Germinal center (tissue), 1 donor: ENCODE measurements around the gene UBE2N.

ENCODE experiments used
- DNase-seq: peaks from one replicate; pipeline ENCODE4 v3.0.0; 2012; ENCODE audit warnings: mixed read lengths, low spot score

The UBE2N gene, protein sequence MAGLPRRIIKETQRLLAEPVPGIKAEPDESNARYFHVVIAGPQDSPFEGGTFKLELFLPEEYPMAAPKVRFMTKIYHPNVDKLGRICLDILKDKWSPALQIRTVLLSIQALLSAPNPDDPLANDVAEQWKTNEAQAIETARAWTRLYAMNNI

DNA sequence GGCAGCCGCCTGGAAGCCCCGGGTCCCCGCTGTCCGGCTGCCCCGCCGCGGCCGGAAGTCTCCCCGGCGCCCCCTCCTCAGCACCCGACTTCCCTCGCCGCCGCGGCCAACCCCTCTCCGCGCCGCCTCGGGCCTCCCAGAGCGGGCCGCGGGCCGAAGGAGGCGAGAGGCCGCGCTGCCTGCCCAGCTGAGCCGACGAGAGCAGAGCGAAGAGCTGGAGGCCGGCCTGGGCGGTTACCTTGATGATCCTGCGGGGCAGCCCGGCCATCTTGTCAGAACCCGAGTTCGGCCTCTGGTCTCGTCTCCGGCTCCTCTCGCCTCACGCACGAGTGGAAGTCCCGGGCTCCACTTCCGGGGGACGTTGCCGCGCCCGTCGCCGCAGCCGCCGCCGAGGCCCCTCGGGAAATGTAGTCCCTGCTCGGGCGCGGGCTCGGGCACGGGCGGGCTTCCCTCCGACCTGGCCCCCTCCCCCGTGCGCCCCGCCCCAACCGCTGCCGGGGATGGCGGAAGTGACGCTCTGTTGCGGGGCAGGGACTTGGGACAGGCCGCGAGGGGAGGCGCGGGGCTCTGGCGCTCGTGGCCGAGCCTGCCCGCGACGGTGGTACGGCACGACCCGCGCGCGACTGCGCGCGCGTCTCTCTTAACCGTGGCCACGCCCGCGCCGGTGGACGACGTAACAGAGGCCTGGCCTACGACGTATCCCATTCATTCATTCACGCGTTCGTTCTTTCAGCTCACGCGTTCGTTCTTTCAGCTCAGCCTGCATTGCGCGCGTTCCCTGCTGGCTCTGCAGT, at the start of gene UBE2N:
UBE2N (minus strand) TSS at position 331 of the 794 bp plus-strand sequence; CDS start at position 268, 63 bp downstream.
- peak; percentile 92 for DNase-seq

DNA sequence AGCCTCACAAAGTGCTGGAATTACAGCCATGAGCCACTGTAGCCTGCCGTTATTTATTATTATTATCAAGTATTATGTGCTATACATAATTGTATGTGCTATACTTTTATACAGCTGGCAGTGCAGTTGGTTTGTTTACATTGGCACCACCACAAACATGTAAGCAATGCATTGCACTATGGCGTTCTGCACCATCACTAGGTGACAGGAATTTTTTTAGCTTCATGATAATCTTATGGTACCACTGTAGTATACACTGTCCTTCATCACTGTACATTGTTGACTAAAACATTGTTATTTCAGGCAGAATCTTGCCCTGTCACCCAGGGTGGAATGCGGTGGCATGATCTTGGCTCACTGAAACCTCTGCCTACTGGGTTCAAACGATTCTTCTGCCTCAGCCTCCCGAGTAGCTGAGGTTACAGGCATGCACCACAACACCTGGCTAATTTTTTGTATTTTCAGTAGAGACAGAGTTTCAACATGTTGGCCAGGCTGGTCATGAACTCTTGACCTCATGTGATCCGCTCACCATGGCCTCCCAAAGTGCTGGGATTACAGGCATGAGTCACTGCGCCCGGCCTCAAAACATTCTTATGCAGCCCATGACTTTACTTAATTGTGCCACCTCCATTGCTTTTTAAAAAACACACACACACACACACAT, 42.7 kb upstream of the UBE2N start:
- no peak for DNase-seq

GRCh38 chr12:93483151-93483807, 41.5 kb upstream of the UBE2N start:
- DNase-seq, result no peak

DNA sequence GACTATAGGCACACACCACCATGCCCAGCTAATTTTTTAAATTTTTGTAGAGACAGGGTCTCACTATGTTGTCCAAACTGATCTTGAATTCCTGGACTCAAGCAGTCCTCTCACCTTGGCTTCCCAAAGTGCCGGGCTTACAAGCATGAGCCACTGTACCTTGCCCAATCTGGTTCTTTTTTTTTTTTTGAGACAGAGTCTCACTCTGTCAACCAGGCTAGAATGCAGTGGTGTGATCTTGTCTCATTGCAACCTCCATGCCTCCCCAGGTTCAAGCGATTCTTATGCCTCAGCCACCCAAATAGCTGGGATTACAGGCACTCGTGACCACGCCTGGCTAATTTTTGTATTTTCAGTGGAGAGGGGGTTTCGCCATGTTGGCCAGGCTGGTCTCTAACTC, 41.0 kb upstream of the UBE2N start:
- DNase-seq, result no peak

DNA sequence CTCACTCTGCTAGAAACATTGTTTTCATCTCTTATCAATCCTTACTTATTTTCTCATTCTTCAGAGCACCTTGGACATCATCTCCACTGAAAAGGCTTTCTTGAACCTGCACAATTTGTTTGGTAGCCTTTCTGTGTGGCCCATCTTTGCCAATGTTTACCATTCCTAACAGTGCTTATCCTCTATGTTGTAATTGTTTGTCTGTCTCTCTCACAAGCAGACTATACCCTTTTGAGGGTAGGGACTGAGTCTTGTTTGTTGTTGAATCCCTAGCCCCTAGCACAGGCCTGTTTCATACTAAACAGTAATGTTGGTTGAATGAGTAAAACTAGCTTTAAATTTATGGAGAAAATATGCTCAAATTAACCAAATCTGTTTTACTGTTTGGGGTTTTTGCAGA, 34.8 kb upstream of the UBE2N start:
- DNase-seq, result no peak

DNA sequence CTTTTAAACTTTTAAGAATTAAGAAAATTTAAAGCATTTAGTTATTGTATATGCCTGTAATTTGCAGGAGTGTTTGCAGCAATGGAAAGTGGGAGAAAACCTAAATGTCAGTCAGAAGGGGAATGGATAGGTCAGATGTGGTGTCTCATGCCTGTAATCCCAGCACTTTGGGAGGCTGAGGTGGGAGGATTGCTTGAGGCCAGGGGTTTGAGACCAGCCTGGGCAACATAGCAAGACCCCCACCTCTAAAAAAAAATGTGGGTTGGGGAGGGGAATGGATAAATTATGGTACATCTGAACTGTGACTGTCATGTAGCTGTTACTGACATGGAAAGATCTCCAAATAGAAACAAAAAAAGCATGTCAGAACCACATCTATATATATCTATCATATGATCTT, 27.6 kb upstream of the UBE2N start:
- no peak for DNase-seq

GRCh38 chr12:93468008-93468371, 26.2 kb upstream of the UBE2N start:
- no peak for DNase-seq

DNA sequence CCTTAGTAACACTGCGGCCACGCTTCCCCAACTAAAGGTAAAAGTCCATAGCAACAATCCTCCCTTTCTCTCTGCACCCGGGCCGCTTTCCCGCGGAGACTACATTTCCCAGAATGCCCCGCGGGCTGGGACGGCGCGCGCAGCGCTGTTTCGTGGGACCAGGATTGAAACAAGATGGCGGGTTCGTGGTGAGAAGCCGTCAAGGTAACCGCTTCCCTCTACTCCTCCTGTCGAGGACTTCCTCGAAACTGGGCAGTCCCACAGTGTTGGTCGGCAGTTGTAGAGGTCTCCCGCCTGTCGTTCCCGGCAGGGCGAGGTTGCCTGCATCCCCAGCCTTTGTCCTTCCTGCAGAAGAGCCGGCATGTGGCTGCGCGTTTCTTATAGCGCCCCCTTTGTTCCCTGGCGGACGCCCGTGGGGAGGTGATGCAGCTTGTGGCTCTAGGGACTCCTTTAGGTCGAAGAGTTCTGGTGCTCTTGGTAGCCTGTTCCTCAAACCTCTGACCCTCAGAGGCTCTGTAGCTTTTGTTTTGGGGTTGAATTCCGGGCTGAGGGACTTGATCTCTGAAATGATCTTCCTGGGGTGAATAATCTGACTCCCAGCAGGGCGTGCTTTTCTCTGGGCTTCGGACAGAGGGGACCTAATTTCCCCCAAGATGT, 25.7 kb upstream of the UBE2N start, which contains the start of gene MRPL42:
MRPL42 (plus strand) TSS at position 164 of the 657 bp plus-strand sequence. CDS start 1,772 bp downstream, outside the sequence.
- DNase-seq, result peak; percentile 79

DNA sequence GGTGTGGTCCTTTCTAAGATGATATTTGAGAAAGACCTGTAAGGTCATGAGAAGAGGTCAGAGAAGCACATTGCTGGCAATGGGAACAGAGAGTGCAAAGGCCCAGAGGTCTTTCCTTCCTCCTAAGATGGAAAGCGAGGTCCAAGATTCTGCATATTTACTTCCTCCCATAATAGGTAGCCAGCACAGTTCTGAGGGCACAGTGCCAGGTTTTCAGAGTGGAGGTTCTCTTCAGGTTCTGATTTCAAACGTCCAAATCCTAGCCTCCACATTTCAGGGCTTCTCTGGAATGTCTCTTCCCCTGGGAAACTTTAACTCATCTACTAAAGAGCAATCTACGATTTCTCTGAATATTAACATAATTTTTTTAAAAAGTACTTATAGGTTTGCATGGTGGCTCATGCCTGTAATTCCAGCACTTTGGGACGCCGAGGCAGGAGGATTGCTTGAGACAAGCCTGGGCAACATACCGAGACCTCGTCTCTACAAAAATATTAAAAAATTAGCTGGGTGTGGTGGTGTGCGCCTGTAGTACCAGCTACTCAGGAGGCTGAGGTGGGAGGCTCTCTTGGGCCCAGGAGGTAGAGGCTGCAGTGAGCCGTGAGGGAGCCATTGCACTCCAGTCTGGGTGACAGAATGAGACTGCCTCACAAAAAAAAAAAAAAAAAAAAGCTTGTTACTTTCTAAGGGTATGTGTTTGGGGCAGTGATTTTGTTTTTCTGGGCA, 25.0 kb upstream of the UBE2N start:
- no peak for DNase-seq

GRCh38 chr12:93465841-93466240, 24.1 kb upstream of the UBE2N start:
- no peak for DNase-seq

- no peak for DNase-seq
These were observed 19.8 kb upstream of the UBE2N start for GRCh38 chr12:93461503-93461902.

- no peak for DNase-seq
These were observed 19.2 kb upstream of the UBE2N start for GRCh38 chr12:93460902-93461301.

DNA sequence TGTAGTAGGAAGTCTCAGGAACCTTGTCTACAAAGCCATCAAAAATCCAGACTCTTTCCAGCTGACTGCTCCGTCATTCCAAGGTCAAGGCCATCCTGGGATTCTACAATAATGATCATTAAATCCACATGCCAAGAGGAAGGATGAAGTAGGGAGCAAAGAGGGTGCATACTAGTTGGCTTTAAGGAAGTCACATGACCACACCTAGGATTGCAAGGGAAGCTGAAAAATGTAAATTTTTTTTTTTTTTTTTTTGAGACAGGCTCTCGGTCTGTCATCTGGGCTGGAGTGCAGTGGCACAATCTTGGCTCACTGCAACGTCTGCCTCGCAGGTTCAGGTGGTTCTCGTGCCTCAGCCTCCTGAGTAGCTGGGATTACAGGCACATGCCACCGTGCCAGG, 18.3 kb upstream of the UBE2N start:
- DNase-seq, result no peak

- DNase-seq, result no peak
These were observed 17.4 kb upstream of the UBE2N start for GRCh38 chr12:93459097-93459496.

DNA sequence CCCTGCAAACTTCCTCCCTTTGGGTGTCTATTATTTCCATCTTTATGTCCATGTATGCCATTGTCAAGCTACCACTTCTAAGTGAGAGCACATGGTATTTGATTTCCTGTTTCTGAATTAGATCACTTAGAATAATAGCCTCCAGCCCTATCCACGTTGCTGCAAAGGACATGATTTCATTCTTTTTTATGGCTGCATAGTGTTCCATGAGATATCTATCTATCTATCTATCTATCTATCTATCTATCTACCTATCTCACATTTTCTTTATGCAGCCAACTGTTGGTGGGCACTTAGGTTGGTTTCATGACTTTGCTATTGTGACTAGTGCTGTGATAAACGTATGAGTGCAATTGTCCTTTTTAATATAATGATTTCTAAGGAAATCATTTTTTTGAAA, 14.3 kb upstream of the UBE2N start:
- DNase-seq, result no peak

DNA sequence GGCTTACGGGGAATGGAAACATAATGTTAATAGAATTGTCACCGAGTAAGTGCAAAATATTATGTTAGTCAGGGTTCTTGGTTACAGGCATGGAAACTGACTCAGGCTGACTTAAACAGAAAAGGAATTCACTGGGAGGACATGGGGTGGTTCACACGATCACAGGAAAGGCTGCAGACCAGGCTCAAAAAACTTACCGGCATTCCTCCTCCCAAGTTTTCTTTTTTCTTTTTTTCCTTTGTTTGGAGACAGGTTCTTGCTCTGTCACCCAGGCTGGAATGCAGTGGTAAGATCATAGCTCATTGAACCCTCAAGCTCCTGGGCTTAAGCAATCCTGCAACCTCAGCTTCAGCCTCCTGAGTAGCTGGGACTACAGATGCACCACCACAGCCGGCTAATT, 11.9 kb upstream of the UBE2N start:
- no peak for DNase-seq

DNA sequence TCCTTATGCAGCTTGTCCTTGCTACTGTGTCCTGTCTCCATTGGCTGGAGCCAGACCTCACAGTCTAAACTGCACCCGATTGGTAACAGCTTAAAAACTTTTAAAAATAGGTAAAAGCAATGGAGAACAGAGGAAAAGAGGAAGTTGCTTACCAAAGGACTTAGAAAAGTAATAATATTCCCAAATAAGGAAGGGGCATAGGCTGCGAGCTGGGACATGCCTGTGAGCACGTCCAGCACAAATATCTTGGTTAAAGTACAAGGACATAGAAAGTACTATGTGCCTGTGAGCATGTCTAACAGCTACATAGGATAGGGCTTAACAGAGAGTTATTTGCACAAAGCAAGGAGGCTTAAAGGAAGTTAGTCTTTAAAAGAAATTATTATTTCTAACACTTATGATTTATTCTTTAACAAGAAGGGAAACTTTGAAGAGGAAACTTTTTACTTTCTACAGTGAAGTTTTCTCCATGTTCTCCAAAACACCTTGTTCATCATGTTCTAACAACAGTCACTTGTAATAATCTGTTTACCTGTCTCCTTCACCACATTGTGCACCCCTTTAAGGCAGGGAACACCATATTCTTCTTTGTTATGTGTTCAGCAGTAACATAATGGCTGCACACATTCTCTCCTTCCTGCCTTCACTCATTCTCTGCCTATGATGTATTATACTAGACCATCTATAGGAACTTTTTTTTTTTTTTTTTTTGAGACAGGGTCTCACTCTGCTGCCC, 9.8 kb upstream of the UBE2N start:
- DNase-seq, result no peak

GRCh38 chr12:93449277-93449676, 7.5 kb upstream of the UBE2N start:
- no peak for DNase-seq

DNA sequence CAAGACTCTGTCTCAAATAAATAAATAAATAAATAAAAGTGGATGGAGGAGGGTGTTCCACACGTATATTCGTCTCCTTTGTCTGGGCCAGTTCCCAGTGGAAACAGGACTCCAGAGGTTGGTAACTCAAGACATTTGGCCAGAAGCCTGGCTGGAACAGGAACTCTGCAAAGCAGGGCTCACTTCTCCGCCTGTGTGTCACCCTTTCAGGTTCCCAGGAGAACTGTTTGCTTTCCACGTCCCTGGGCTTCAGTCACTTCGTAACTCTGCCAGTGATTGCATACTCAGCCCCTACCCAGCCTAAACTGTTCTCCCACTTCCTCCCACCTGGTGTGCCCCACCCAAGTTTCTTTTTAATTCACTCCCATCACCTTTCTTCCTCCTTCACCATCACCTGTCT, 7.0 kb upstream of the UBE2N start:
- DNase-seq, result no peak

DNA sequence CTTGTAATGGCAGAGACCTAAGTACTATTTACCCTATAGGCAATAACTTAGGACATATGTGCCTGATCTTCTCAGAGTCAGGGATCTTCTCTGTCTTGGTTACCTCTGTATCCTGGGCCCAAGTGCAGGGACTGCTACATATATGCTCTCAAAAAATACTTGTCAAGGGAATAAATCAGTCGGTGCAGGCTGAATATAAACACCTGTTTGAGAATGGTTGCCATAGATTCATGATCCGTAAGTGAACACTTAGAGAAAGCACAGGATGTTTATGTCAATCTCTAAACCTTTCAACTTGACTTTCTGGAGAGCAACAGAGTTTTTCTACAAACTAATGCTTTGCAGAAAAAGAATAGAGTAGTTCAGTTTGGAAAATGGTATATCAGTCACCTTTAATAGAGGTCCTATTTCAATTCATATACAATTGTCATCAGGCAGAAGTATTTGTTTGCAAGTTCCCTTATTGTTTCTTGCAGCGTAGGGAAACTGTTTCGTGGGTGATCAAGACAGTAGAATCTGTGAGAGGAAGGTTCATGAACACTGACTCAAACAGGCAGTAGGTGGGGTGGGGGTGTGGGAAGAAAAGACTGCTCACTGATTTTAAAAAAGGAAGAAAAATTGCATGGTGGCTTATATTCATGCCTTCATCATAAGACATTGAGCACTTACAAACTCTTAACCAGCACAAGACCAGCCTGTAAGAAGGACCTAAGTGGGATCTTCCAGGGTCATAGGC, 6.0 kb upstream of the UBE2N start:
- DNase-seq, result no peak
